H1 (cell line): ENCODE measurements around the gene ANKRD12. TPM values are rescaled to one million over a fixed set of nuclear protein-coding genes. Genes with fewer than 3 reads are reported as not detected.

Source experiments
- CTCF ChIA-PET: fragments of 300-600 bp; sonication (Branson Sonifier 250); formaldehyde crosslinking; loops from one replicate; lab custom pipeline; 2021; ENCODE audit not compliant: partially characterized antibody; lab: Charles Lee
- POLR2A ChIA-PET: fragments of 300-600 bp; sonication (Branson Sonifier 250); formaldehyde crosslinking; loops from one replicate; lab custom pipeline; 2021; ENCODE audit warnings: inconsistent platforms; ENCODE audit not compliant: partially characterized antibody; lab: Charles Lee
- DNase-seq, 2 experiments: peaks; one replicate each; pipeline versions ENCODE4 v3.0.0 to v3.0.0-alpha.2; 2010 to 2022; ENCODE audit warnings: low spot score in 2 of 2, low read depth in 1 of 2, mixed read lengths in 1 of 2
- FAIRE-seq: peaks from 2 replicates; lab custom pipeline; 2011; peaks lifted over from hg19 to GRCh38; lab: Jason Lieb, UNC
- H2AFZ ChIP-seq: 2 replicates; pipeline ENCODE4 v1.8.1; 2012; ENCODE audit warnings: low read length, inconsistent platforms
- H2AK5ac ChIP-seq: 2 replicates; pipeline ENCODE4 v1.6.1; 2013; ENCODE audit warnings: low read depth, low read length
- H2BK120ac ChIP-seq: replicated peaks from 2 replicates; pipeline ENCODE3; 2013; ENCODE audit warnings: low read depth, low read length, inconsistent platforms
- H2BK12ac ChIP-seq: 2 replicates; pipeline ENCODE4 v1.6.1; 2013; ENCODE audit warnings: low read depth, low read length
- H2BK15ac ChIP-seq: 2 replicates; pipeline ENCODE4 v1.6.1; 2013; ENCODE audit warnings: low read length
- H2BK20ac ChIP-seq: 2 replicates; pipeline ENCODE4 v1.6.1; 2013; ENCODE audit warnings: low read length
- H2BK5ac ChIP-seq: 2 replicates; pipeline ENCODE4 v1.6.1; 2013; ENCODE audit warnings: low read depth, low read length
- H3K14ac ChIP-seq: 2 replicates; pipeline ENCODE4 v1.6.1; 2013; ENCODE audit warnings: inconsistent platforms; ENCODE audit not compliant: insufficient read length
- H3K18ac ChIP-seq: 2 replicates; pipeline ENCODE4 v1.6.1; 2013; ENCODE audit warnings: low read length; ENCODE audit errors: extremely low read depth
- H3K23ac ChIP-seq: 2 replicates; pipeline ENCODE4 v1.6.1; 2013; ENCODE audit warnings: inconsistent platforms; ENCODE audit not compliant: insufficient read length
- H3K23me2 ChIP-seq: 2 replicates; pipeline ENCODE4 v1.6.1; 2013; ENCODE audit warnings: low read depth, low read length
- H3K27ac ChIP-seq: 2 replicates; pipeline ENCODE4 v1.6.1; 2011; ENCODE audit warnings: low read depth, low read length, inconsistent platforms
- H3K27me3 ChIP-seq, 4 experiments: replicated peaks in 1 of 4; 1 replicate in 1 of 4; 2 replicates in 3 of 4; pipeline versions ENCODE4 v1.6.1 to v1.8.1; 2011 to 2013; ENCODE audit warnings: low read length in 3 of 4, mild to moderate bottlenecking in 3 of 4, inconsistent platforms in 2 of 4, mixed read lengths in 2 of 4, moderate library complexity in 1 of 4; ENCODE audit not compliant: control insufficient read depth in 3 of 4, insufficient read depth in 3 of 4; ENCODE audit errors: extremely low read depth in 1 of 4
- H3K36me3 ChIP-seq, 4 experiments: 2 replicates each; pipeline versions ENCODE4 v1.6.1 to v1.8.1; 2011 to 2013; ENCODE audit warnings: mild to moderate bottlenecking in 4 of 4, low read length in 3 of 4, moderate library complexity in 2 of 4, control low read depth in 1 of 4, inconsistent platforms in 1 of 4; ENCODE audit not compliant: insufficient read depth in 4 of 4, control insufficient read depth in 2 of 4
- H3K4ac ChIP-seq: replicated peaks from 2 replicates; pipeline ENCODE3; 2013; ENCODE audit warnings: low read length, low read depth, mixed read lengths, inconsistent platforms; ENCODE audit not compliant: insufficient read length
- H3K4me1 ChIP-seq, 4 experiments: replicated peaks in 1 of 4; 1 replicate in 1 of 4; 2 replicates in 3 of 4; pipeline versions ENCODE4 v1.6.1 to v1.8.1; 2011 to 2013; ENCODE audit warnings: low read length in 3 of 4, inconsistent platforms in 2 of 4, mixed read lengths in 1 of 4; ENCODE audit not compliant: insufficient read depth in 4 of 4, control insufficient read depth in 3 of 4
- H3K4me2 ChIP-seq, 2 experiments: 2 replicates each; pipeline versions ENCODE4 v1.6.1 to v1.8.1; 2011 to 2013; ENCODE audit warnings: low read depth in 2 of 2, low read length in 2 of 2, control low read depth in 1 of 2, inconsistent platforms in 1 of 2, mild to moderate bottlenecking in 1 of 2; ENCODE audit not compliant: insufficient read depth in 1 of 2
- H3K4me3 ChIP-seq, 4 experiments: fragments of 200-600, 300-600 bp in 1 of 4; sonication (generic), shearing (Covaris generic), sonication (Bioruptor Twin) in 1 of 4; 2 replicates each; pipeline versions ENCODE4 v1.5.1 to v1.8.1; 2011 to 2016; ENCODE audit warnings: low read length in 4 of 4, low read depth in 3 of 4, control low read depth in 2 of 4, inconsistent platforms in 2 of 4, mild to moderate bottlenecking in 2 of 4, mixed read lengths in 1 of 4, moderate library complexity in 1 of 4; ENCODE audit not compliant: insufficient read depth in 2 of 4; ENCODE audit errors: extremely low read depth in 1 of 4
- H3K56ac ChIP-seq: replicated peaks from 2 replicates; pipeline ENCODE3; 2013; ENCODE audit warnings: low read depth, mild to moderate bottlenecking, mixed read lengths, low read length, inconsistent platforms; ENCODE audit not compliant: insufficient read length
- H3K79me1 ChIP-seq: 2 replicates; pipeline ENCODE4 v1.6.1; 2013; ENCODE audit warnings: low read depth, low read length, control low read depth
- H3K79me2 ChIP-seq, 2 experiments: 2 replicates each; pipeline versions ENCODE4 v1.6.1 to v1.8.1; 2012 to 2013; ENCODE audit warnings: low read length in 2 of 2, mild to moderate bottlenecking in 2 of 2, inconsistent platforms in 1 of 2; ENCODE audit not compliant: insufficient read depth in 2 of 2, control insufficient read depth in 1 of 2
- H3K9ac ChIP-seq, 4 experiments: replicated peaks in 1 of 4; 1 replicate in 1 of 4; 2 replicates in 3 of 4; pipeline versions ENCODE4 v1.6.1 to v1.8.1; 2011 to 2013; ENCODE audit warnings: low read depth in 3 of 4, low read length in 3 of 4, control low read depth in 2 of 4, mild to moderate bottlenecking in 2 of 4, moderate library complexity in 2 of 4, inconsistent platforms in 1 of 4; ENCODE audit errors: extremely low read depth in 1 of 4
- H3K9me3 ChIP-seq, 2 experiments: 2 replicates each; pipeline versions ENCODE4 v1.6.1 to v1.8.1; 2012 to 2013; ENCODE audit warnings: mild to moderate bottlenecking in 2 of 2, moderate library complexity in 2 of 2, control low read depth in 1 of 2, inconsistent platforms in 1 of 2, low read depth in 1 of 2, low read length in 1 of 2, mixed read lengths in 1 of 2; ENCODE audit not compliant: insufficient read depth in 2 of 2
- H4K20me1 ChIP-seq, 2 experiments: replicated peaks in 1 of 2; 2 replicates each; pipeline versions ENCODE3 to v1.8.1; 2011 to 2013; ENCODE audit warnings: inconsistent platforms in 2 of 2, low read length in 2 of 2, mild to moderate bottlenecking in 1 of 2; ENCODE audit not compliant: insufficient read depth in 2 of 2, control insufficient read depth in 1 of 2
- H4K5ac ChIP-seq: 2 replicates; pipeline ENCODE4 v1.6.1; 2013; ENCODE audit warnings: low read length, low read depth, mixed read lengths, inconsistent platforms; ENCODE audit not compliant: insufficient read length
- H4K8ac ChIP-seq: 2 replicates; pipeline ENCODE4 v1.8.0; 2013; ENCODE audit warnings: mild to moderate bottlenecking, moderate library complexity, low read length, inconsistent platforms; ENCODE audit not compliant: insufficient read depth; ENCODE audit errors: extremely low read depth
- H4K91ac ChIP-seq: replicated peaks from 2 replicates; pipeline ENCODE3; 2013; ENCODE audit warnings: low read length, mixed read lengths, inconsistent platforms; ENCODE audit not compliant: insufficient read length
- EGR1 ChIP-seq: IDR thresholded peaks from 2 replicates; pipeline ENCODE4 v1.6.1; 2011; ENCODE audit warnings: low read depth, low read length, borderline replicate concordance
- POU5F1 ChIP-seq: IDR thresholded peaks from 2 replicates; pipeline ENCODE4 v1.6.1; 2011; ENCODE audit warnings: low read depth, mild to moderate bottlenecking, low read length, moderate library complexity
- RAD21 ChIP-seq, 2 experiments: IDR thresholded peaks in 1 of 2; conservative IDR thresholded peaks in 1 of 2; 2 replicates each; pipeline ENCODE4 v1.6.1; 2011; ENCODE audit warnings: low read depth in 2 of 2, low read length in 2 of 2, improper control_type of control experiment in 1 of 2, inconsistent platforms in 1 of 2, mild to moderate bottlenecking in 1 of 2, moderate library complexity in 1 of 2
- RNF2 ChIP-seq: fragments of 200-900, 300-1000 bp; sonication (generic); IDR thresholded peaks from 2 replicates; pipeline ENCODE4 v1.7.1; 2016; ENCODE audit warnings: borderline replicate concordance, low read depth, mild to moderate bottlenecking, antibody characterized with exemption, low read length; ENCODE audit not compliant: poor library complexity, severe bottlenecking; ENCODE audit errors: missing control alignments
- SIX5 ChIP-seq: IDR thresholded peaks from 2 replicates; pipeline ENCODE4 v1.6.1; 2011; ENCODE audit warnings: mild to moderate bottlenecking, low read depth, low read length
- SP4 ChIP-seq: IDR thresholded peaks from 2 replicates; pipeline ENCODE4 v1.6.1; 2012; ENCODE audit warnings: low read length, inconsistent platforms
- WGBS, 2 experiments: shearing (Covaris generic) in 1 of 2; methylation state at CpG; one replicate each; pipeline versions ENCODE4 v1.1.6 to v1.1.7; 2013 to 2015; ENCODE audit warnings: low lambda C conversion rate in 2 of 2, mixed read lengths in 2 of 2, inconsistent platforms in 1 of 2, low coverage in 1 of 2, missing lambda C conversion rate in 1 of 2; ENCODE audit not compliant: insufficient replicate concordance in 2 of 2, insufficient coverage in 1 of 2, insufficient read length in 1 of 2; ENCODE audit errors: extremely low coverage in 1 of 2, missing lambda C conversion rate in 1 of 2; 5-methylcytosine and 5-hydroxymethylcytosine counted together
- polyA plus RNA-seq, 7 experiments: library from polyadenylated mRNA; depleted of rRNA in 3 of 7; stranded (reverse) in 5 of 7; unstranded in 2 of 7; fragments of >200 nt in 5 of 7; fragments of 200-250 nt in 2 of 7; gene quantifications; 1 replicate in 5 of 7; 2 replicates in 1 of 7; 4 replicates in 1 of 7; pipeline versions ENCODE4 v1.2.1 to v1.2.3, GENCODE V29; 2011 to 2013; ENCODE audit warnings: missing spikeins in 2 of 7, mixed read lengths in 2 of 7
- total RNA-seq: library from RNA; stranded (reverse); fragmentation: NEBNext Ultra II Directional; extraction: Animal tissue kit (Norgen Biotek cat#: 25700); gene quantifications from 2 replicates; pipeline ENCODE4 v1.2.1, GENCODE V29; 2021

ANKRD12 gene
- total and polyA plus RNA-seq, 2 of the 8 experiments (the other 6 are each of a cell fraction or from before 2014, with no cell fraction given), result 2.6 to 37.9 TPM

- H3K4ac ChIP-seq, result no peak overlapping the region
- no peak overlapping the region for H3K56ac ChIP-seq
- no peak overlapping the region for H2BK20ac ChIP-seq
- H3K9me3 ChIP-seq, result peaks cover 23 to 27% of the 10 kb centered on the region in 2 experiments; a peak in 3 of 4 replicates
- H4K8ac ChIP-seq, result no peak overlapping the region
- 95% methylated on average over 13 of the region's 15 CpGs; no CpG with 5 or more reads in 1 of the 2 experiments for WGBS, 2 experiments
- no peak overlapping the region for H3K27ac ChIP-seq
- H2AFZ ChIP-seq, result no peak overlapping the region
- no peak overlapping the region for H3K23ac ChIP-seq
- CTCF ChIA-PET, result interaction anchor here (0.7 to 1.7 kb wide), 4 partner anchors 9 to 37 kb away, joined by 3 to 5 read pairs (median 4); no protein-coding TSS in a partner anchor
- no peak overlapping the region for H2BK15ac ChIP-seq
- POLR2A ChIA-PET, result interaction anchor here (0.6 kb wide), 1 partner anchor 247 kb away, joined by 3 read pairs; no protein-coding TSS in a partner anchor
- H3K4me1 ChIP-seq, result no peaks in the 10 kb centered on the region
- FAIRE-seq (no peak), DNase-seq (no peak)
- H4K5ac ChIP-seq, result no peak overlapping the region
- H4K20me1 ChIP-seq, result no peaks in the 10 kb centered on the region
- no peaks in the 10 kb centered on the region for H3K79me1 ChIP-seq
- no peak overlapping the region for H2BK120ac ChIP-seq
- no peaks in the 10 kb centered on the region for H3K27me3 ChIP-seq
- no peak overlapping the region for H4K91ac ChIP-seq
- no peaks in the 10 kb centered on the region for H3K79me2 ChIP-seq
- H3K23me2 ChIP-seq, result no peaks in the 10 kb centered on the region; the same call in 1 of the 2 replicates
- peaks cover 0 to 4% (median 0%) of the 10 kb centered on the region in 4 experiments; a peak in 2 of 8 replicates for H3K36me3 ChIP-seq
- no peak overlapping the region for H3K18ac ChIP-seq
- H3K4me3 ChIP-seq, result no peak overlapping the region
- no peak overlapping the region for H3K14ac ChIP-seq
- H2BK12ac ChIP-seq, result no peak overlapping the region
- no peak overlapping the region for H2AK5ac ChIP-seq
- no peak overlapping the region for H2BK5ac ChIP-seq
- TF ChIP-seq POU5F1 (no peak), SIX5 (no peak), SP4 (no peak), EGR1 (no peak), RNF2 (no peak), RAD21 (IDR thresholded peaks at IDR 0.05 in 1 of 2, conservative IDR thresholded peaks at IDR 0.05 in 1 of 2; ENCODE audit: low read depth in 2 of 2, low read length in 2 of 2) (no peak)
- TF ChIP-seq, all 59 proteins: peak for 0
- H3K4me2 ChIP-seq, result no peak overlapping the region
- no peak overlapping the region for H3K9ac ChIP-seq
Observed at GRCh38 chr18:9296233-9297006, 159.8 kb downstream of the ANKRD12 start.
